ENCODE measurements around the gene CCL16. TPM values are rescaled to one million over a fixed set of nuclear protein-coding genes. Genes with fewer than 3 reads are reported as not detected.

The CCL16 gene
- total RNA-seq, 2 experiments from 2014 or later, result not detected

DNA sequence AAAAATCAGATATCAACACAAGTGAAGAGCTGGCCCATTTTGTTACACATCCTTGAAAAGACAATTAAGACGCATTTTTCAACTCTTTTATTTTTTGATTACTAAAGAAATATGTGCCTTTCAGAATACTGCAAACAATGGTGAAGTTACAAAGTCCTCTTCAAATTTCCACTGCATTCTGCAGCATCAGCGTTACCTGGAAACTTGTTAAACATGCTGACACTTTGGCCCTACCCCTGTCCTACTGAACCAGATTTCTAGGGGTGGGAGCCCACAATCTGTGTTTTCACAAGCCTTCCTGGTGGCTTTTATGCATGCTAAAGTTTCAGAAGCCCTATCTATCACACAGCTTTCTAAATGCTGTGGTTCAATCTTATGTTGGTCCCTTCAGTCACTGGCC lies 9.8 kb upstream of the CCL16 start:
- Histone ChIP-seq H3K27ac (ENCODE audit: low read depth, low read length, poor library complexity, severe bottlenecking) (no peak overlapping the region), H3K4me1 (ENCODE audit: insufficient read depth, low read length, poor library complexity, severe bottlenecking) (no peaks in the 10 kb centered on the region), H3K36me3 (ENCODE audit: insufficient read depth, low read length) (no peaks in the 10 kb centered on the region), H3K79me2 (ENCODE audit: insufficient read depth, low read depth, low read length) (no peaks in the 10 kb centered on the region), H2AFZ (ENCODE audit: low read length) (no peak overlapping the region), H3K9me2 (ENCODE audit: insufficient read depth, low read length) (no peaks in the 10 kb centered on the region), H3K4me2 (ENCODE audit: low read length) (no peak overlapping the region), H4K20me1 (ENCODE audit: insufficient read depth, low read length) (no peaks in the 10 kb centered on the region), H3K9me3 (ENCODE audit: low read length) (no peaks in the 10 kb centered on the region), H3K4me3 (ENCODE audit: low read depth, low read length, poor library complexity, severe bottlenecking) (no peak overlapping the region)
- no peak for TF ChIP-seq CTCF (conservative IDR thresholded peaks at IDR 0.05; ENCODE audit: low read length)
- TF ChIP-seq EZH2phosphoT487 (IDR thresholded peaks at IDR 0.05; ENCODE audit: borderline replicate concordance, low read depth, low read length), result no peak
- DNase-seq (ENCODE audit: low spot score), result no peak
- ChIA-PET CTCF (ENCODE audit: unreplicated experiment) (no interaction called here), POLR2A (interaction anchor here (0.6 kb wide), 1 partner anchor 95 kb away, joined by 4 read pairs; no protein-coding TSS in a partner anchor)
- no TSS peak for BruUV-seq (replicated peaks)
- intact Hi-C loops (cut with micrococcal nuclease; ENCODE audit: unreplicated experiment), result no loop called here

DNA sequence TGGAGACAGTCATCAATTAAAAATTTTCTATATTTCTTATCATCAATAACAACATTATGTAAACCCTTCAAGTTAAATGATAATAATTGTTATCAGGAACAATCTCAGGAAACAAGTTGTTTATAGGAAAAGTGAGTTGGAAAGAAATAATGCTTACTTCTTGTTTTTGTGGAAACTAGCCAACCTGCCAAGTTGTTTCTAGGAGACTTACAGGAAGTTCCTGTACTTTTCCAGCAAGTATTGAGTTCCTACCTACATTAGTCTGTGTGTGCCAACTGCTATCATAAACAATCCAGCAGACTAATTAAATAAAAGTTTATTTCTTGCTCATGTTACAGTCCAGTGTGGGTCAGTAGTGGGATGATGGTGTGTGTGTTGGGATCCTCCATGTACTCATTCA lies 6.9 kb upstream of the CCL16 start:
- no peak overlapping the region for H3K4me3 ChIP-seq (ENCODE audit: low read depth, low read length, poor library complexity, severe bottlenecking)
- no peak overlapping the region for H3K4me2 ChIP-seq (ENCODE audit: low read length)
- no peak overlapping the region for H3K27ac ChIP-seq (ENCODE audit: low read depth, low read length, poor library complexity, severe bottlenecking)
- no peaks in the 10 kb centered on the region for H4K20me1 ChIP-seq (ENCODE audit: insufficient read depth, low read length)
- TF ChIP-seq EZH2phosphoT487 (IDR thresholded peaks at IDR 0.05; ENCODE audit: borderline replicate concordance, low read depth, low read length) (no peak), CTCF (conservative IDR thresholded peaks at IDR 0.05; ENCODE audit: low read length) (no peak)
- ChIA-PET CTCF (ENCODE audit: unreplicated experiment) (no interaction called here), POLR2A (interaction anchor here (0.6 kb wide), 1 partner anchor 489 kb away, joined by 3 read pairs; no protein-coding TSS in a partner anchor)
- intact Hi-C loops (cut with micrococcal nuclease; ENCODE audit: unreplicated experiment), result no loop called here
- no peaks in the 10 kb centered on the region for H3K9me2 ChIP-seq (ENCODE audit: insufficient read depth, low read length)
- DNase-seq (ENCODE audit: low spot score), result no peak
- no peaks in the 10 kb centered on the region for H3K4me1 ChIP-seq (ENCODE audit: insufficient read depth, low read length, poor library complexity, severe bottlenecking)
- no peak overlapping the region for H2AFZ ChIP-seq (ENCODE audit: low read length)
- H3K36me3 ChIP-seq (ENCODE audit: insufficient read depth, low read length), result no peaks in the 10 kb centered on the region
- H3K9me3 ChIP-seq (ENCODE audit: low read length), result no peaks in the 10 kb centered on the region
- no TSS peak for BruUV-seq (replicated peaks)
- H3K79me2 ChIP-seq (ENCODE audit: insufficient read depth, low read depth, low read length), result no peaks in the 10 kb centered on the region

DNA sequence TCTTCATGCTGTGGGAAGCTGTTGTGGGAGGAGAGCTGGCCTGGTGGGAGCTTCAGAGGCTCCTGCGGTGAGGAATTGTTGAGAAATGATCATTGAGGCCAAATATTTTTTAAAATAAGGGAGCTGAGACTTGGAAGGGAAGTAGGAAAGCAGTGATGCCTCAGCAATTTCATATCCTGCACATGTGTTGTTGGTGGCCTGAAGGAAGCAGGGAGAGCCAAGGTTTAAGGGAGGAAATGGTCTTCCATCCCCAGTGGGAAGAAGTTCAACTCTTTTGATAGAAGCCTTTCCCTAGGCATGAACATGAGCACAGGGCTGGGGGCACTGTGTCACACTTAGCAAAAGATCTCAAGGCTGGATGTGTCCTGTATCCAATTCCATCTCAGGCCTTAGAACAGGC lies 5.3 kb upstream of the CCL16 start, which contains the start of gene CCL14:
CCL14 (minus strand) TSS at position 87 of the 400 bp plus-strand sequence; CDS start at position 7, 80 bp downstream.
- H4K20me1 ChIP-seq (ENCODE audit: insufficient read depth, low read length), result no peaks in the 10 kb centered on the region
- H3K4me2 ChIP-seq (ENCODE audit: low read length), result no peak within 1 kb of the TSS
- H3K4me1 ChIP-seq (ENCODE audit: insufficient read depth, low read length, poor library complexity, severe bottlenecking), result no peaks in the 10 kb centered on the region
- H3K9me2 ChIP-seq (ENCODE audit: insufficient read depth, low read length), result no peaks in the 10 kb centered on the region
- no peaks in the 10 kb centered on the region for H3K79me2 ChIP-seq (ENCODE audit: insufficient read depth, low read depth, low read length)
- CTCF ChIA-PET (ENCODE audit: unreplicated experiment), result no interaction called here
- TF ChIP-seq CTCF (conservative IDR thresholded peaks at IDR 0.05; ENCODE audit: low read length), result no peak
- no peak for TF ChIP-seq EZH2phosphoT487 (IDR thresholded peaks at IDR 0.05; ENCODE audit: borderline replicate concordance, low read depth, low read length)
- H2AFZ ChIP-seq (ENCODE audit: low read length), result no peak within 1 kb of the TSS
- intact Hi-C loops (cut with micrococcal nuclease; ENCODE audit: unreplicated experiment), result no loop called here
- no peaks in the 10 kb centered on the region for H3K9me3 ChIP-seq (ENCODE audit: low read length)
- no peak for DNase-seq (ENCODE audit: low spot score)
- no TSS peak for BruUV-seq (replicated peaks)
- H3K4me3 ChIP-seq (ENCODE audit: low read depth, low read length, poor library complexity, severe bottlenecking), result no peak within 1 kb of the TSS
- H3K27ac ChIP-seq (ENCODE audit: low read depth, low read length, poor library complexity, severe bottlenecking), result no peak within 1 kb of the TSS
- POLR2A ChIA-PET, result interaction anchor here (0.6 kb wide), 1 partner anchor 160 kb away, joined by 3 read pairs; no protein-coding TSS in a partner anchor
- H3K36me3 ChIP-seq (ENCODE audit: insufficient read depth, low read length), result no peaks in the 10 kb centered on the region
